Osteoblast (primary cell): ENCODE results near the gene PTRHD1. TPM values are rescaled to one million over a fixed set of nuclear protein-coding genes. Genes with fewer than 3 reads are reported as not detected.
A peak's percentile ranks its signal among the peaks of the same experiment; 100 is the strongest.

Experiments used
- DNase-seq: peaks from one replicate; pipeline ENCODE4 v3.0.0; 2011; ENCODE audit warnings: low spot score, mixed read lengths; ENCODE audit not compliant: insufficient read length; ENCODE audit errors: missing footprints
- H2AFZ ChIP-seq: 2 replicates; pipeline ENCODE4 v1.6.0; 2011; ENCODE audit warnings: mild to moderate bottlenecking, low read length
- H3K27ac ChIP-seq: 2 replicates; pipeline ENCODE4 v1.5.1; 2011; ENCODE audit warnings: mild to moderate bottlenecking, low read depth, low read length, moderate library complexity
- H3K27me3 ChIP-seq: 2 replicates; pipeline ENCODE4 v1.6.0; 2012; ENCODE audit warnings: mild to moderate bottlenecking, control low read depth, inconsistent platforms, low read length, moderate library complexity; ENCODE audit not compliant: insufficient read depth
- H3K36me3 ChIP-seq: 2 replicates; pipeline ENCODE4 v1.5.1; 2011; ENCODE audit warnings: mild to moderate bottlenecking, low read length, control low read depth, moderate library complexity; ENCODE audit not compliant: insufficient read depth
- H3K4me1 ChIP-seq: 2 replicates; pipeline ENCODE4 v1.5.1; 2011; ENCODE audit warnings: mild to moderate bottlenecking, low read length, control low read depth, moderate library complexity; ENCODE audit not compliant: insufficient read depth
- H3K4me2 ChIP-seq: 2 replicates; pipeline ENCODE4 v1.6.0; 2011; ENCODE audit warnings: mild to moderate bottlenecking, low read length; ENCODE audit not compliant: insufficient read depth
- H3K4me3 ChIP-seq: fragments of 200-600 bp; sonication (generic); 3 replicates; pipeline ENCODE4 v1.5.1; 2012; ENCODE audit warnings: mild to moderate bottlenecking, low read length, inconsistent platforms; ENCODE audit not compliant: insufficient read depth
- H3K79me2 ChIP-seq: 2 replicates; pipeline ENCODE4 v1.6.0; 2012; ENCODE audit warnings: mild to moderate bottlenecking, low read length, control low read depth, inconsistent platforms; ENCODE audit not compliant: insufficient read depth
- H3K9me3 ChIP-seq: 2 replicates; pipeline ENCODE4 v1.5.1; 2011; ENCODE audit warnings: low read depth, low read length, control low read depth
- H4K20me1 ChIP-seq: 2 replicates; pipeline ENCODE4 v1.6.0; 2012; ENCODE audit warnings: mild to moderate bottlenecking, low read length, control low read depth; ENCODE audit not compliant: insufficient read depth
- total RNA-seq: library from RNA; depleted of rRNA; stranded (reverse); fragments of >200 nt; gene quantifications from 2 replicates; pipeline ENCODE4 v1.2.3, GENCODE V29; 2012
- TF ChIP-seq, protein P1 (sequence below): IDR thresholded peaks from 2 replicates; pipeline ENCODE4 v1.5.1; 2011; ENCODE audit warnings: mild to moderate bottlenecking, low read depth, low read length, moderate library complexity; ENCODE audit errors: extremely low read depth

The PTRHD1 gene
- total RNA-seq, 1 donor: 25.0 TPM

DNA sequence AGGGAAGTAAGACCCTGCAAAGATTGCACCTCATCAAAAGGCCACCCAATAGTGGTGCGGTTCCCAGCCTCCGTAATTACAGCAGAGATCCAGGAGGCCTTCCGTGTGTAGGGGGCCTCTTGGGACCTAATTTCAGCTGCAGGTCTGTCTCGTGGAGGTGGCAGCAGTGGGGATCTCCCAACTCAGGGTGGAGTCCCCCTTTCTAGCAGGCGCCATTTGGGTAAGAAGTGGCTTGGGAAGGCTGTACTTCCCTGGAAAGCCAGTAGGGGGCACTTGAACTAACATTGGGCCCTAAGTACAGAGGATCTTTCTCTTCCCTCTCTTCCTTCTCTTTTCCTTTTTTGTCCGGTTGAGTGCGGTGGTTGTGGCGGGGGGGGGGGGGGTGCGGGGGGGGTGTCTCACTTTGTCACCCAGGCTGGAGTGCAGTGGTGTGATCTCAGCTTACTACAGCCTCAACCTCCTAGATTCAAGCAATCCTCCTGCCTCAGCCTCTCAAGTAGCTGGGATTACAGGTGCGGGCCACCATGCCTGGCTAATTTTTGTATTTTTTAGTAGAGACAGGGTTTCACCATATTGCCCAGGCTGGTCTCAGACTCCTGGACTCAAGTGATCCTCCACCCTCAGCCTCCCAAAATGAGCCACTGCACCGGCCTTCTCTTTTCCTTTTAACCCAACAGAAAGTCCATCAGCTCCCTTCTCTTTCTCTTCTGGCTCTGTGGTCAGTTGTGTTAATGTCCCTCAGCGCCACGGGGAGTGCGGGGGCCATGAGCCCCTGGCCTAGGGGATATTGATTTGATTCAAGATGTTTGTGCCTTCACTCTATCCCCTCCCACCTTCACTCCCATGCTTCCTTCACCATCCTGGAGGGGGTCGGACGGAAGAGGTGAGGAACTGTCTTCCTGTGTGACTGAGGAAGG lies 32.0 kb upstream of the PTRHD1 start:
- H4K20me1 ChIP-seq: no peaks in the 10 kb centered on the region
- peaks cover 22% of the 10 kb centered on the region for H3K36me3 ChIP-seq
- H3K27ac ChIP-seq: no peak overlapping the region
- no peaks in the 10 kb centered on the region for H3K4me1 ChIP-seq
- H3K27me3 ChIP-seq: no peaks in the 10 kb centered on the region
- TF ChIP-seq, protein P1, sequence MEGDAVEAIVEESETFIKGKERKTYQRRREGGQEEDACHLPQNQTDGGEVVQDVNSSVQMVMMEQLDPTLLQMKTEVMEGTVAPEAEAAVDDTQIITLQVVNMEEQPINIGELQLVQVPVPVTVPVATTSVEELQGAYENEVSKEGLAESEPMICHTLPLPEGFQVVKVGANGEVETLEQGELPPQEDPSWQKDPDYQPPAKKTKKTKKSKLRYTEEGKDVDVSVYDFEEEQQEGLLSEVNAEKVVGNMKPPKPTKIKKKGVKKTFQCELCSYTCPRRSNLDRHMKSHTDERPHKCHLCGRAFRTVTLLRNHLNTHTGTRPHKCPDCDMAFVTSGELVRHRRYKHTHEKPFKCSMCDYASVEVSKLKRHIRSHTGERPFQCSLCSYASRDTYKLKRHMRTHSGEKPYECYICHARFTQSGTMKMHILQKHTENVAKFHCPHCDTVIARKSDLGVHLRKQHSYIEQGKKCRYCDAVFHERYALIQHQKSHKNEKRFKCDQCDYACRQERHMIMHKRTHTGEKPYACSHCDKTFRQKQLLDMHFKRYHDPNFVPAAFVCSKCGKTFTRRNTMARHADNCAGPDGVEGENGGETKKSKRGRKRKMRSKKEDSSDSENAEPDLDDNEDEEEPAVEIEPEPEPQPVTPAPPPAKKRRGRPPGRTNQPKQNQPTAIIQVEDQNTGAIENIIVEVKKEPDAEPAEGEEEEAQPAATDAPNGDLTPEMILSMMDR: peak; percentile 46
- H2AFZ ChIP-seq: no peak overlapping the region
- no peak overlapping the region for H3K4me2 ChIP-seq
- H3K4me3 ChIP-seq: no peak overlapping the region
- H3K9me3 ChIP-seq: no peaks in the 10 kb centered on the region
- peak; percentile 79 for DNase-seq
- H3K79me2 ChIP-seq: no peaks in the 10 kb centered on the region

DNA sequence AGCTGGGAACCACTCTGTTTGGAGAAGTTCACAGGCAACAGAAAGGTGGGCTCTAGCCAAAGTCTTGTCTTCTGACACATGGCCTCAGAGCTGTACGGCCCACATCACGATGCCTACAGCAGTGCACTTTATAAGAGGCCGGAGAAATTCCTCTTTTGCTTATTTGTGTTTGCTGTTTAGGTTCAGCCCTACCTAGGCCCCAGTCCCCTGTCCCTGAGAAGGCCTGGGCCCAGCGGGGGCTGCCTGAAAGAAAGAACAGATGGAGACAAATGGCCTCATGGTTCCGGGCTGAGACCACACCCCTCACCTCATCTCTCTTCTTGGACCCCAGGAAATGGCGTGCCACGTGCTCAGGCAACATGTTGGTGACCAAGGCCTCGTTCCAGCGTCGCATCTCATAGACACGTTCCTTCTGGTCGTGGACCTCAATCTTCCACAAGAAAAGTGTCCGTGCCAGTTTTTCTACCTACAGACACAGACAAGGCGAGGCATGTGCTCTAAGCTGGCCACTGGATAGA lies 30.9 kb upstream of the PTRHD1 start:
- Histone ChIP-seq H3K4me1 (peaks cover 2% of the 10 kb centered on the region), H3K79me2 (no peaks in the 10 kb centered on the region), H2AFZ (no peak overlapping the region), H3K9me3 (no peaks in the 10 kb centered on the region), H3K27me3 (no peaks in the 10 kb centered on the region), H4K20me1 (no peaks in the 10 kb centered on the region), H3K36me3 (peaks cover 33% of the 10 kb centered on the region), H3K4me3 (no peak overlapping the region), H3K27ac (no peak overlapping the region), H3K4me2 (no peak overlapping the region)
- peak; percentile 25 for DNase-seq
- TF ChIP-seq, protein P1: no peak

DNA sequence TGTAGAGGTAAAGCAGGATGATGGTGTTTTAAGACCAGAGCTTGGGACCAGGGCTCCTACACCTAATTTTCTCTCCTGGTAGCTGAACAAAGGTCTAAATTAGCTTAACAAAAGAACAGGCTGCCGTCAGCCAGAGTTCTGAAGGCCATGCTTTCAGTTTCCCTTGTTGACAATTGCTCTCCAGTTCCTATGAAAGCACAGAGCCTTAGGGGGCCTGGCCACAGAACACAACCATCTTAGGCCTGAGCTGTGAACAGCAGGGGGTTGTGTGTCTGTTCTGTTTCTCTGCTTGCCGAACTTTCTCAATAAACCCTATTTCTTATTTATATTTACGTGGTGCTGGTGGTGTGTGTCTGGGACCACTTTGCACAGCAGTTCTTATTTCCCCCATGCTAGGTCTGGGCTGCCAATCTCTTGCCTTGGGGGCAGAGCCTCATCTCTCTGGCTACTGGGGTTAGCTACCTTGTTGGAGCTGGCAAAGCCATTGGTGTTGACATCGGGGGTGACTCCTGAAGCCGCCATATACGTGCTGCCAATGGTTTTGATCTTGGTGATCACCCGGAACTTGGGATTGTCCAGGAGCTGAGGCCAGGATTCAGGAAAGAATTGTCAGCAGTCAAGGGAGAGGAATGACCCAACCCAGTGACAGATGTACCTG lies 29.0 kb upstream of the PTRHD1 start:
- Histone ChIP-seq H3K4me2 (no peak overlapping the region), H2AFZ (no peak overlapping the region), H3K27ac (no peak overlapping the region), H3K36me3 (peaks cover 40% of the 10 kb centered on the region), H3K27me3 (no peaks in the 10 kb centered on the region), H3K9me3 (no peaks in the 10 kb centered on the region), H3K79me2 (peaks cover 3% of the 10 kb centered on the region), H4K20me1 (no peaks in the 10 kb centered on the region), H3K4me1 (peaks cover 14% of the 10 kb centered on the region), H3K4me3 (no peak overlapping the region)
- DNase-seq: peak; percentile 18
- TF ChIP-seq, protein P1: no peak

DNA sequence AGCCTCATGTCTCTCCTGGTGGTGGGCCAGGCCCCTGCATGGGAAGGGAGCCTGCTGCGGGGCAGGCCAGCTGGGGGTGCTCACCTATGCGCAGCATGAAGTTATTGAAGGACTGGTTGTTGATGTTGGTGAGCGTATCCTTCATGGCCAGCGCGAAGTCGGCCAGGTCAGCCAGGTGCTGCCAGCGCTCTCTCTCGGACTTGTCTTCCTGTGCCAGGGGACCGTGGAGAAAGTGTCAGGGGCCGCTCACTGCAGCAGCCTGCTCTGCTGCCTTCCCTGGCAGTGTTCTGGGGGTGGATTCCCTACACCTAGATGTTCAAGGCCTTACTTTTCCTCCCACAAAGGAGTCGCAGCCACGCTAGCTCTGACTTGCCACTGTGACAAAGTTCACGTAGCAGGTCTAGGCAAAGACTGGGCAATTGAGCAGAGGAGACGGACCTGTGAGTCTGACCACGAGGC lies 28.3 kb upstream of the PTRHD1 start:
- no peak overlapping the region for H3K27ac ChIP-seq
- no peak overlapping the region for H3K4me3 ChIP-seq
- no peaks in the 10 kb centered on the region for H3K27me3 ChIP-seq
- no peaks in the 10 kb centered on the region for H3K9me3 ChIP-seq
- TF ChIP-seq, protein P1: no peak
- H2AFZ ChIP-seq: no peak overlapping the region
- H3K4me1 ChIP-seq: peaks cover 21% of the 10 kb centered on the region
- no peak overlapping the region for H3K4me2 ChIP-seq
- peaks cover 5% of the 10 kb centered on the region for H3K79me2 ChIP-seq
- peak; percentile 36 for DNase-seq
- no peaks in the 10 kb centered on the region for H4K20me1 ChIP-seq
- H3K36me3 ChIP-seq: peaks cover 43% of the 10 kb centered on the region
